ENCODE results near the gene BAIAP2L1.

BAIAP2L1 gene

GRCh38 chr7:98249106-98249505 lies 151.8 kb downstream of the BAIAP2L1 start:
- H3K27me3 ChIP-seq (ENCODE audit: control insufficient read depth in 3 of 3, insufficient read depth in 3 of 3, low read depth in 1 of 3, low read length in 3 of 3), result peaks cover 0 to 1% (median 0%) of the 10 kb centered on the region in 3 experiments
- H3K14ac ChIP-seq (ENCODE audit: low read length), result no peak overlapping the region
- no peak overlapping the region for H3K4ac ChIP-seq (ENCODE audit: low read length)
- H3K23ac ChIP-seq (ENCODE audit: low read depth, low read length, poor library complexity), result no peak overlapping the region
- H3K18ac ChIP-seq (ENCODE audit: low read length), result no peak overlapping the region
- DNase-seq (ENCODE audit: low spot score), result no peak
- peaks cover 6 to 12% of the 10 kb centered on the region in 2 donors for H3K4me1 ChIP-seq (ENCODE audit: control insufficient read depth in 2 of 2, insufficient read depth in 1 of 2, low read depth in 1 of 2, low read length in 2 of 2)
- no peak overlapping the region for H2AK5ac ChIP-seq (ENCODE audit: low read depth, low read length)
- no peak overlapping the region for H2BK120ac ChIP-seq (ENCODE audit: low read depth, low read length)
- H4K91ac ChIP-seq (ENCODE audit: low read depth, low read length, poor library complexity), result no peak overlapping the region
- H2BK5ac ChIP-seq (ENCODE audit: low read length), result no peak overlapping the region
- H3K27ac ChIP-seq (replicated peaks; ENCODE audit: low read length), result no peak overlapping the region
- no peak overlapping the region for H3K9ac ChIP-seq (ENCODE audit: low read depth, low read length, poor library complexity)
- H2BK12ac ChIP-seq (ENCODE audit: low read length), result no peak overlapping the region
- H3K9me3 ChIP-seq (replicated peaks in 1 of 2; ENCODE audit: control insufficient read depth in 2 of 2, insufficient read depth in 1 of 2, low read depth in 1 of 2, low read length in 2 of 2), result no peaks in the 10 kb centered on the region
- no CpG with 5 or more reads among the region's 6 CpGs for WGBS, 2 donors (ENCODE audit: extremely low coverage in 2 of 2, insufficient read length in 2 of 2, insufficient replicate concordance in 1 of 2)
- peaks cover 2 to 6% of the 10 kb centered on the region in 2 donors for H3K36me3 ChIP-seq (replicated peaks in 1 of 2; ENCODE audit: control insufficient read depth in 2 of 2, insufficient read depth in 2 of 2, low read length in 2 of 2)
- H3K4me3 ChIP-seq (ENCODE audit: low read length in 2 of 2), result no peak overlapping the region
- H3K4me2 ChIP-seq (ENCODE audit: insufficient read depth, low read length, poor library complexity, severe bottlenecking), result no peak overlapping the region
- H4K8ac ChIP-seq (ENCODE audit: low read depth, low read length), result no peak overlapping the region
- H2BK15ac ChIP-seq (ENCODE audit: low read length), result no peak overlapping the region
- no peak overlapping the region for H2AFZ ChIP-seq (ENCODE audit: low read length)
- H3K79me1 ChIP-seq (ENCODE audit: low read depth, low read length), result peaks cover 7% of the 10 kb centered on the region

GRCh38 chr7:98248156-98248555 lies 152.7 kb downstream of the BAIAP2L1 start:
- H3K23ac ChIP-seq (ENCODE audit: low read depth, low read length, poor library complexity), result no peak overlapping the region
- DNase-seq (ENCODE audit: low spot score), result no peak
- H2BK120ac ChIP-seq (ENCODE audit: low read depth, low read length), result no peak overlapping the region
- H3K9me3 ChIP-seq (replicated peaks in 1 of 2; ENCODE audit: control insufficient read depth in 2 of 2, insufficient read depth in 1 of 2, low read depth in 1 of 2, low read length in 2 of 2), result no peaks in the 10 kb centered on the region
- no peak overlapping the region for H4K91ac ChIP-seq (ENCODE audit: low read depth, low read length, poor library complexity)
- H3K4ac ChIP-seq (ENCODE audit: low read length), result no peak overlapping the region
- H4K8ac ChIP-seq (ENCODE audit: low read depth, low read length), result no peak overlapping the region
- H3K36me3 ChIP-seq (replicated peaks in 1 of 2; ENCODE audit: control insufficient read depth in 2 of 2, insufficient read depth in 2 of 2, low read length in 2 of 2), result peaks cover 3 to 6% of the 10 kb centered on the region in 2 donors
- no peak overlapping the region for H2BK5ac ChIP-seq (ENCODE audit: low read length)
- no peak overlapping the region for H2BK15ac ChIP-seq (ENCODE audit: low read length)
- H3K27ac ChIP-seq (replicated peaks; ENCODE audit: low read length), result no peak overlapping the region
- no peak overlapping the region for H2AK5ac ChIP-seq (ENCODE audit: low read depth, low read length)
- peaks cover 6 to 9% of the 10 kb centered on the region in 2 donors for H3K4me1 ChIP-seq (ENCODE audit: control insufficient read depth in 2 of 2, insufficient read depth in 1 of 2, low read depth in 1 of 2, low read length in 2 of 2)
- no peak overlapping the region for H3K18ac ChIP-seq (ENCODE audit: low read length)
- peaks cover 7% of the 10 kb centered on the region for H3K79me1 ChIP-seq (ENCODE audit: low read depth, low read length)
- no peak overlapping the region for H3K4me3 ChIP-seq (ENCODE audit: low read length in 2 of 2)
- WGBS, 2 donors (ENCODE audit: extremely low coverage in 2 of 2, insufficient read length in 2 of 2, insufficient replicate concordance in 1 of 2), result no CpG with 5 or more reads among the region's 12 CpGs
- H3K4me2 ChIP-seq (ENCODE audit: insufficient read depth, low read length, poor library complexity, severe bottlenecking), result no peak overlapping the region
- H2AFZ ChIP-seq (ENCODE audit: low read length), result no peak overlapping the region
- H2BK12ac ChIP-seq (ENCODE audit: low read length), result no peak overlapping the region
- H3K27me3 ChIP-seq (ENCODE audit: control insufficient read depth in 3 of 3, insufficient read depth in 3 of 3, low read depth in 1 of 3, low read length in 3 of 3), result peaks cover 0 to 1% (median 0%) of the 10 kb centered on the region in 3 experiments
- no peak overlapping the region for H3K14ac ChIP-seq (ENCODE audit: low read length)
- no peak overlapping the region for H3K9ac ChIP-seq (ENCODE audit: low read depth, low read length, poor library complexity)

- Histone ChIP-seq H4K8ac (ENCODE audit: low read depth, low read length) (no peak overlapping the region), H3K9ac (ENCODE audit: low read depth, low read length, poor library complexity) (no peak overlapping the region), H3K23ac (ENCODE audit: low read depth, low read length, poor library complexity) (no peak overlapping the region), H2BK12ac (ENCODE audit: low read length) (no peak overlapping the region), H3K4me1 (ENCODE audit: control insufficient read depth in 2 of 2, insufficient read depth in 1 of 2, low read depth in 1 of 2, low read length in 2 of 2) (peaks cover 2 to 4% of the 10 kb centered on the region in 2 donors), H3K14ac (ENCODE audit: low read length) (no peak overlapping the region), H3K27ac (replicated peaks; ENCODE audit: low read length) (no peak overlapping the region), H3K79me1 (ENCODE audit: low read depth, low read length) (no peaks in the 10 kb centered on the region), H2AFZ (ENCODE audit: low read length) (no peak overlapping the region), H3K18ac (ENCODE audit: low read length) (no peak overlapping the region), H3K27me3 (ENCODE audit: control insufficient read depth in 3 of 3, insufficient read depth in 3 of 3, low read depth in 1 of 3, low read length in 3 of 3) (no peaks in the 10 kb centered on the region), H3K36me3 (replicated peaks in 1 of 2; ENCODE audit: control insufficient read depth in 2 of 2, insufficient read depth in 2 of 2, low read length in 2 of 2) (peaks cover 5 to 18% of the 10 kb centered on the region in 2 donors), H2BK120ac (ENCODE audit: low read depth, low read length) (no peak overlapping the region), H4K91ac (ENCODE audit: low read depth, low read length, poor library complexity) (no peak overlapping the region), H2BK15ac (ENCODE audit: low read length) (no peak overlapping the region), H3K4ac (ENCODE audit: low read length) (no peak overlapping the region), H2AK5ac (ENCODE audit: low read depth, low read length) (no peak overlapping the region), H2BK5ac (ENCODE audit: low read length) (no peak overlapping the region), H3K4me3 (ENCODE audit: low read length in 2 of 2) (no peak overlapping the region), H3K4me2 (ENCODE audit: insufficient read depth, low read length, poor library complexity, severe bottlenecking) (no peak overlapping the region), H3K9me3 (replicated peaks in 1 of 2; ENCODE audit: control insufficient read depth in 2 of 2, insufficient read depth in 1 of 2, low read depth in 1 of 2, low read length in 2 of 2) (no peaks in the 10 kb centered on the region)
- no peak for DNase-seq (ENCODE audit: low spot score)
- no CpG with 5 or more reads among the region's 14 CpGs for WGBS, 2 donors (ENCODE audit: extremely low coverage in 2 of 2, insufficient read length in 2 of 2, insufficient replicate concordance in 1 of 2)
Measured at GRCh38 chr7:98244871-98245270, 156.0 kb downstream of the BAIAP2L1 start.

GRCh38 chr7:98242934-98243333 lies 158.0 kb downstream of the BAIAP2L1 start:
- WGBS, 2 donors (ENCODE audit: extremely low coverage in 2 of 2, insufficient read length in 2 of 2, insufficient replicate concordance in 1 of 2), result no CpG with 5 or more reads among the region's 4 CpGs
- no peak overlapping the region for H3K4me2 ChIP-seq (ENCODE audit: insufficient read depth, low read length, poor library complexity, severe bottlenecking)
- peaks cover 3% of the 10 kb centered on the region for H3K79me1 ChIP-seq (ENCODE audit: low read depth, low read length)
- H2BK120ac ChIP-seq (ENCODE audit: low read depth, low read length), result no peak overlapping the region
- no peak overlapping the region for H3K14ac ChIP-seq (ENCODE audit: low read length)
- no peaks in the 10 kb centered on the region for H3K9me3 ChIP-seq (replicated peaks in 1 of 2; ENCODE audit: control insufficient read depth in 2 of 2, insufficient read depth in 1 of 2, low read depth in 1 of 2, low read length in 2 of 2)
- peaks cover 6 to 31% of the 10 kb centered on the region in 2 donors for H3K36me3 ChIP-seq (replicated peaks in 1 of 2; ENCODE audit: control insufficient read depth in 2 of 2, insufficient read depth in 2 of 2, low read length in 2 of 2)
- H3K4me3 ChIP-seq (ENCODE audit: low read length in 2 of 2), result no peak overlapping the region
- H3K18ac ChIP-seq (ENCODE audit: low read length), result no peak overlapping the region
- H2BK12ac ChIP-seq (ENCODE audit: low read length), result no peak overlapping the region
- no peak overlapping the region for H3K23ac ChIP-seq (ENCODE audit: low read depth, low read length, poor library complexity)
- no peak for DNase-seq (ENCODE audit: low spot score)
- H3K27ac ChIP-seq (replicated peaks; ENCODE audit: low read length), result no peak overlapping the region
- no peak overlapping the region for H3K4ac ChIP-seq (ENCODE audit: low read length)
- no peak overlapping the region for H2AFZ ChIP-seq (ENCODE audit: low read length)
- no peak overlapping the region for H2BK15ac ChIP-seq (ENCODE audit: low read length)
- peak overlapping the region; percentile 66 for H2BK5ac ChIP-seq (ENCODE audit: low read length)
- H3K9ac ChIP-seq (ENCODE audit: low read depth, low read length, poor library complexity), result no peak overlapping the region
- no peak overlapping the region for H4K8ac ChIP-seq (ENCODE audit: low read depth, low read length)
- H2AK5ac ChIP-seq (ENCODE audit: low read depth, low read length), result no peak overlapping the region
- H4K91ac ChIP-seq (ENCODE audit: low read depth, low read length, poor library complexity), result no peak overlapping the region
- no peaks in the 10 kb centered on the region for H3K27me3 ChIP-seq (ENCODE audit: control insufficient read depth in 3 of 3, insufficient read depth in 3 of 3, low read depth in 1 of 3, low read length in 3 of 3)
- peaks cover 2 to 4% of the 10 kb centered on the region in 2 donors for H3K4me1 ChIP-seq (ENCODE audit: control insufficient read depth in 2 of 2, insufficient read depth in 1 of 2, low read depth in 1 of 2, low read length in 2 of 2)
